Parathyroid adenoma (tissue), 2 donors: Measurements from ENCODE around the gene CHRNA9.

Experiments
- H2AFZ ChIP-seq: fragments of 300-600 bp; sonication (generic); one replicate; pipeline ENCODE4 v1.7.0; 2017; ENCODE audit warnings: antibody characterized with exemption, mild to moderate bottlenecking
- H3K27ac ChIP-seq: fragments of 300-600 bp; sonication (generic); one replicate; pipeline ENCODE4 v1.7.0; 2017
- H3K27me3 ChIP-seq: fragments of 300-600 bp; sonication (generic); one replicate; pipeline ENCODE4 v1.7.0; 2017; ENCODE audit warnings: low read length; ENCODE audit not compliant: control insufficient read depth, insufficient read depth
- H3K36me3 ChIP-seq: fragments of 300-600 bp; sonication (generic); one replicate; pipeline ENCODE4 v1.7.0; 2017; ENCODE audit warnings: low read length; ENCODE audit not compliant: control insufficient read depth, insufficient read depth
- H3K4me1 ChIP-seq: fragments of 300-600 bp; sonication (generic); one replicate; pipeline ENCODE4 v1.7.0; 2017; ENCODE audit warnings: control low read depth
- H3K4me2 ChIP-seq: fragments of 300-600 bp; sonication (generic); one replicate; pipeline ENCODE4 v1.7.0; 2017; ENCODE audit warnings: low read length
- H3K4me3 ChIP-seq: fragments of 300-600 bp; sonication (generic); one replicate; pipeline ENCODE4 v1.7.0; 2017; ENCODE audit warnings: low read depth, low read length
- H3K79me2 ChIP-seq: fragments of 300-600 bp; sonication (generic); one replicate; pipeline ENCODE4 v1.7.0; 2017; ENCODE audit warnings: control low read depth
- H3K9ac ChIP-seq: fragments of 300-600 bp; sonication (generic); one replicate; pipeline ENCODE4 v1.7.0; 2017; ENCODE audit warnings: mild to moderate bottlenecking
- H3K9me3 ChIP-seq: fragments of 300-600 bp; sonication (generic); one replicate; pipeline ENCODE4 v1.7.0; 2017; ENCODE audit warnings: low read length; ENCODE audit not compliant: control insufficient read depth
- TF ChIP-seq, protein P1 (sequence below): fragments of 300-600 bp; sonication (generic); IDR thresholded peaks from one replicate; pipeline ENCODE4 v1.7.0; 2017; ENCODE audit warnings: antibody characterized with exemption, mild to moderate bottlenecking
- donor health status: primary hyperparathyroidism.

The CHRNA9 gene

DNA sequence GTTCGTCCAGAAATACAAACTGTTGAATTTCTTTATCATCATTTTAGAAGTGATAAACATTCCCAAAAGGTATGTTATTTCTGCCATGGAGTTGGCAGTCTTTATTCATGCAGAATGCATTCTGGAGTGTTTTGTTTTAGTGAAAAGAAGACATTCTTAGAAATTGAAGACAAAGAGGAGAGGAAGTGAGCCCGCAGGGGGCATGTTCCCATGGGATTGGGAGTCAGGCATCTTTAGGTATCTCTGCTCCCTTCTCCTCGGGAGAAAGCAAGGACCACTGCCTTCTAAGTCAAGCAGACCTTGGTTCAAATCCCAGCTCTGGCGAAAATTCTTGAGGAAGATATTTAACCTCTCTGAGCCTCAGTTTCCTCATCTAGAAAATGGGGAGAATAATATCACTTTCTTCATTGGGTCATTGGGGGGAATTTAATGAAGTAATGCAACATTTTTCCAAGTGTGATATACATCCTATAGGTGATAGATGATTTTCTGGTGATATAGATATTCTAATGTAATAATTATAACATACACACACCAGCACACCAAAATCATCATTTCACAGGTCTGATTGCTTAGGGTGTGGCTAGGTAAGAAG lies 26.5 kb upstream of the CHRNA9 start:
- H2AFZ ChIP-seq, result peak overlapping the region; percentile 42
- no peaks in the 10 kb centered on the region for H3K27me3 ChIP-seq
- H3K9me3 ChIP-seq, result no peaks in the 10 kb centered on the region
- no peak overlapping the region for H3K4me2 ChIP-seq
- TF ChIP-seq, protein P1, sequence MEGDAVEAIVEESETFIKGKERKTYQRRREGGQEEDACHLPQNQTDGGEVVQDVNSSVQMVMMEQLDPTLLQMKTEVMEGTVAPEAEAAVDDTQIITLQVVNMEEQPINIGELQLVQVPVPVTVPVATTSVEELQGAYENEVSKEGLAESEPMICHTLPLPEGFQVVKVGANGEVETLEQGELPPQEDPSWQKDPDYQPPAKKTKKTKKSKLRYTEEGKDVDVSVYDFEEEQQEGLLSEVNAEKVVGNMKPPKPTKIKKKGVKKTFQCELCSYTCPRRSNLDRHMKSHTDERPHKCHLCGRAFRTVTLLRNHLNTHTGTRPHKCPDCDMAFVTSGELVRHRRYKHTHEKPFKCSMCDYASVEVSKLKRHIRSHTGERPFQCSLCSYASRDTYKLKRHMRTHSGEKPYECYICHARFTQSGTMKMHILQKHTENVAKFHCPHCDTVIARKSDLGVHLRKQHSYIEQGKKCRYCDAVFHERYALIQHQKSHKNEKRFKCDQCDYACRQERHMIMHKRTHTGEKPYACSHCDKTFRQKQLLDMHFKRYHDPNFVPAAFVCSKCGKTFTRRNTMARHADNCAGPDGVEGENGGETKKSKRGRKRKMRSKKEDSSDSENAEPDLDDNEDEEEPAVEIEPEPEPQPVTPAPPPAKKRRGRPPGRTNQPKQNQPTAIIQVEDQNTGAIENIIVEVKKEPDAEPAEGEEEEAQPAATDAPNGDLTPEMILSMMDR, result no peak
- no peaks in the 10 kb centered on the region for H3K4me1 ChIP-seq
- H3K79me2 ChIP-seq, result no peaks in the 10 kb centered on the region
- no peak overlapping the region for H3K4me3 ChIP-seq
- no peaks in the 10 kb centered on the region for H3K36me3 ChIP-seq
- no peak overlapping the region for H3K27ac ChIP-seq
- no peak overlapping the region for H3K9ac ChIP-seq

DNA sequence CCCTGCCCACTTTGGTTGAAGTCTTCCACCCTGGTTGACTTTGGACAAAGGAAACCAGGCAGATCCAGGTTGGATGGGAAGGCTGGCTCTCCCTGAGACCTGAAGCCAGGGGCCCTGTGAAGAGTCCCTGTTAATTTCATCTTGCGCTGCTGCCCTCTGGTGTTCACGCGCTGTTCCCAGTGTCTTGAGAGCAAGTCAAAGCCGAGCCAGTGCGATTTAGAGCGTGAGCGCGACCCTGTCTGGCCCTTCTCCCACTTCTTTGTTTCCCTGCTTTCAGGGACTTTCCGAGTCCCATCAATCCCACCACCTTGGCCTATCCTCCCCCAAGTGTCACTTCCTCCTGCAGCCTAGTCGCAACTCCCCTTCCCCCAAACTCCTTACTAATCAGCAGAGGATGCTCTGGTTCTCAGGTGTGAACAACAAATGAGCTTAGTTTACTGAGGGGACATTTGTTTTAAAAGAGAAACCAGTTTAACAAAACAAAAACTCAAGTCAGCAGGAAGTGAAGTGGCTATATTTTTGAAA lies 25.8 kb upstream of the CHRNA9 start:
- Histone ChIP-seq H3K9me3 (no peaks in the 10 kb centered on the region), H3K4me2 (peak overlapping the region; percentile 58), H3K79me2 (no peaks in the 10 kb centered on the region), H2AFZ (peak overlapping the region; percentile 73), H3K4me1 (no peaks in the 10 kb centered on the region), H3K9ac (no peak overlapping the region), H3K4me3 (no peak overlapping the region), H3K27ac (no peak overlapping the region), H3K36me3 (no peaks in the 10 kb centered on the region), H3K27me3 (no peaks in the 10 kb centered on the region)
- TF ChIP-seq, protein P1, result peak; percentile 80

DNA sequence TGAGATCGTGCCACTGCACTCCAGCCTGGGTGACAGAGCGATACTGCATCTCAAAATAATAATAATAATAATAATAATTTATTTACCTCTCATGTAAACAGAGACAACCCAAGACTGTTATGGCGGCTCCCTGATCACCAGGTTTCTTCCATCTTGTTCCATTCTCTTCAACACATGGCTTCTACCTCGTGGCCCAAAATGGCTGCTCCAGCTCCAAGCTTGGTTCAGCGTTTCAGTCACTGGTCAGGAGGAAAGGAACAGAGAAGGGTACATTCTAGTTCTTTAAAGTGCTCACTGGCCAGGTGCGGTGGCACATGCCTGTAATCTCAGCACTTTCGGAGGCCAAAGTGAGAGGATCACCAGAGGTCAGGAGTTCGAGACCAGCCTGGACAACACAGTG lies 24.9 kb upstream of the CHRNA9 start:
- no peaks in the 10 kb centered on the region for H3K27me3 ChIP-seq
- no peak overlapping the region for H2AFZ ChIP-seq
- no peak overlapping the region for H3K4me3 ChIP-seq
- no peaks in the 10 kb centered on the region for H3K79me2 ChIP-seq
- H3K4me2 ChIP-seq, result no peak overlapping the region
- no peaks in the 10 kb centered on the region for H3K9me3 ChIP-seq
- H3K36me3 ChIP-seq, result no peaks in the 10 kb centered on the region
- H3K4me1 ChIP-seq, result no peaks in the 10 kb centered on the region
- H3K9ac ChIP-seq, result no peak overlapping the region
- TF ChIP-seq, protein P1, result no peak
- H3K27ac ChIP-seq, result no peak overlapping the region

DNA sequence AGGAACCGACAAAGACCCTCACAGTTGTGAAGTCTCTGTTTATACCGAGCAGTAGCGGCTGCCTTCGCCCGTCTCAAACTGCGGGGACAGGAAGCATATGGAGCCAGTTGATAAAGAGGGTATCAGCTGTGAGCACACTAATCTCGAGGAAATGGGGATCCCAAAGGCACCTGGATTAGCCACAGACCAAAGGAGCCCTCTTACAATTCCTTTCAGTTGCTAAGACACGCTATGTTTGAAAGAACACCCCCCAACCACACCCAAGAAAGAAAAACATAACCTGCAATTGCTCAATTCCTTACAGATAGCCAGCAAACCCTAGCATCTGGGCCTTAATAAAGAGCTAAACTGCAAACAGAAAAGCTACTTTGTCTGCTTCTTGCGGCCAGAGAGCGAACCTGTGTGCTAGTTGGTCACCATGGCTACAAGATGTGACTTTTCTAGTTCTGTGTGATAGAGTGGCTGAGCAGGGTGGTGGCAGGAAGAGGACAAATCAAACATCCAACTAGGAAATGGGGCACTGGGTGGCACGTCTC lies 23.3 kb upstream of the CHRNA9 start:
- Histone ChIP-seq H3K9ac (no peak overlapping the region), H3K4me1 (peaks cover 4% of the 10 kb centered on the region), H3K4me2 (no peak overlapping the region), H2AFZ (no peak overlapping the region), H3K27ac (no peak overlapping the region), H3K27me3 (no peaks in the 10 kb centered on the region), H3K9me3 (no peaks in the 10 kb centered on the region), H3K36me3 (no peaks in the 10 kb centered on the region), H3K4me3 (no peak overlapping the region), H3K79me2 (no peaks in the 10 kb centered on the region)
- TF ChIP-seq, protein P1, result no peak

DNA sequence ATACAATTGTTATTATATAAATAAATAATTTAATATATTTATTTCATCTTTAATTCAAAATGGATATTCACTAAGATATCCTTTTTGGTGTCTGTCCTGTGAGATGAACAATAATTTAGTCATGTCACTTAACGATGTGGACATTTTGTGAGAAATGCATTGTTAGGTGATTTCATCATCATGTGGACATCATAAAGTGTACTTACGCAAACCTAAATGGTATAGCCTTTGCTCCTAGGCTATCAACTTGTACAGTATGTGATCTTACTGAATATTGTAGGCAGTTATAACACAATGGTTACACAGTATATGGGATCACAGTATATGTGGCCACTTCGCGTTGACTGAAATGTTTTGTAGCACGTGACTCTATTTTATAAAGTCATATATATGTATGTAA lies 20.2 kb upstream of the CHRNA9 start:
- Histone ChIP-seq H3K27ac (no peak overlapping the region), H3K27me3 (no peaks in the 10 kb centered on the region), H3K4me2 (no peak overlapping the region), H3K4me3 (no peak overlapping the region), H3K9ac (no peak overlapping the region), H2AFZ (no peak overlapping the region), H3K9me3 (no peaks in the 10 kb centered on the region), H3K79me2 (no peaks in the 10 kb centered on the region), H3K36me3 (no peaks in the 10 kb centered on the region), H3K4me1 (peaks cover 8% of the 10 kb centered on the region)
- TF ChIP-seq, protein P1, result no peak
